Fibroblast of lung (primary cell): ENCODE results near the gene METRNL. TPM values are rescaled to one million over a fixed set of nuclear protein-coding genes. Genes with fewer than 3 reads are reported as not detected.
"Not testable (repeated sequence)": the region's sequence is repeated elsewhere in the genome, so short reads cannot be mapped to it uniquely, and the experiment has no call there.

Experiments
- DNase-seq, 2 donors: peaks; one replicate each; pipeline versions ENCODE4 v3.0.0 to v3.0.0-alpha.2; 2010; ENCODE audit warnings: low read depth in 2 of 2
- H2AFZ ChIP-seq: 2 replicates; pipeline ENCODE4 v1.5.1; 2012; ENCODE audit warnings: low read length, control low read depth, inconsistent platforms
- H3K27ac ChIP-seq: 2 replicates; pipeline ENCODE4 v1.5.1; 2011; ENCODE audit warnings: low read length, control low read depth; ENCODE audit not compliant: insufficient read depth
- H3K27me3 ChIP-seq: 2 replicates; pipeline ENCODE4 v1.5.1; 2011; ENCODE audit warnings: mild to moderate bottlenecking, low read length; ENCODE audit not compliant: control insufficient read depth, insufficient read depth
- H3K36me3 ChIP-seq: 2 replicates; pipeline ENCODE4 v1.5.1; 2011; ENCODE audit warnings: low read length; ENCODE audit not compliant: control insufficient read depth, insufficient read depth
- H3K4me1 ChIP-seq: 2 replicates; pipeline ENCODE4 v1.5.1; 2011; ENCODE audit warnings: low read length; ENCODE audit not compliant: control insufficient read depth, insufficient read depth; ENCODE audit errors: extremely low read depth
- H3K4me2 ChIP-seq: 2 replicates; pipeline ENCODE4 v1.5.1; 2011; ENCODE audit warnings: low read length, control low read depth; ENCODE audit not compliant: insufficient read depth; ENCODE audit errors: extremely low read depth
- H3K4me3 ChIP-seq, 4 experiments: fragments of 200-600 bp in 1 of 4; sonication (generic) in 1 of 4; replicated peaks in 1 of 4; 2 replicates each; pipeline ENCODE4 v1.5.1; 2011 to 2016; ENCODE audit warnings: low read length in 4 of 4, low read depth in 3 of 4, mild to moderate bottlenecking in 3 of 4, control low read depth in 2 of 4, inconsistent platforms in 1 of 4, mixed read lengths in 1 of 4; ENCODE audit not compliant: insufficient read depth in 1 of 4; ENCODE audit errors: control extremely low read depth in 1 of 4
- H3K79me2 ChIP-seq: 2 replicates; pipeline ENCODE4 v1.5.1; 2012; ENCODE audit warnings: mild to moderate bottlenecking, low read length, inconsistent platforms; ENCODE audit not compliant: control insufficient read depth, insufficient read depth
- H3K9ac ChIP-seq: 2 replicates; pipeline ENCODE4 v1.5.1; 2011; ENCODE audit warnings: mild to moderate bottlenecking, low read length, control low read depth; ENCODE audit not compliant: insufficient read depth
- H3K9me3 ChIP-seq: 2 replicates; pipeline ENCODE4 v1.5.1; 2012; ENCODE audit warnings: low read depth, low read length; ENCODE audit not compliant: control insufficient read depth, insufficient read depth
- H4K20me1 ChIP-seq: 2 replicates; pipeline ENCODE4 v1.5.1; 2011; ENCODE audit warnings: low read length; ENCODE audit not compliant: control insufficient read depth, insufficient read depth; ENCODE audit errors: extremely low read depth
- CTCF ChIP-seq, 2 donors: IDR thresholded peaks in 1 of 2; conservative IDR thresholded peaks in 1 of 2; 1 replicate in 1 of 2; 2 replicates in 1 of 2; pipeline ENCODE4 v1.5.1; 2011 to 2012; ENCODE audit warnings: low read length in 2 of 2, control low read depth in 1 of 2, inconsistent platforms in 1 of 2, low read depth in 1 of 2, mild to moderate bottlenecking in 1 of 2
- EZH2 ChIP-seq: IDR thresholded peaks from 2 replicates; pipeline ENCODE4 v1.5.1; 2012; ENCODE audit warnings: low read length, control low read depth, mild to moderate bottlenecking; ENCODE audit errors: missing control alignments
- polyA plus RNA-seq, 2 donors: library from polyadenylated mRNA; depleted of rRNA in 1 of 2; stranded (reverse) in 1 of 2; unstranded in 1 of 2; fragments of >200 nt; gene quantifications; 2 replicates each; pipeline ENCODE4 v1.2.1, GENCODE V29; 2011 to 2012; ENCODE audit warnings: missing spikeins in 1 of 2
- total RNA-seq: library from RNA; depleted of rRNA; stranded (reverse); fragments of >200 nt; gene quantifications from 2 replicates; pipeline ENCODE4 v1.2.1, GENCODE V29; 2014

The METRNL gene
- total and polyA plus RNA-seq, 2 donors (not counting 1 experiment from before 2014, with no cell fraction given) = 27.0 to 120 TPM

GRCh38 chr17:83047182-83047478, 32.3 kb upstream of the METRNL start:
- no peaks in the 10 kb centered on the region for H3K79me2 ChIP-seq
- H3K4me2 ChIP-seq = no peak overlapping the region
- no peaks in the 10 kb centered on the region for H3K27me3 ChIP-seq
- no peaks in the 10 kb centered on the region for H4K20me1 ChIP-seq
- H3K9ac ChIP-seq = no peak overlapping the region
- H3K36me3 ChIP-seq = no peaks in the 10 kb centered on the region
- H3K4me1 ChIP-seq = peaks cover 6% of the 10 kb centered on the region
- no peak overlapping the region for H2AFZ ChIP-seq
- no peak overlapping the region for H3K4me3 ChIP-seq
- H3K9me3 ChIP-seq = no peaks in the 10 kb centered on the region
- TF ChIP-seq EZH2 = no peak
- TF ChIP-seq CTCF (conservative IDR thresholded peaks at IDR 0.05 in 1 of 2, IDR thresholded peaks at IDR 0.05 in 1 of 2; ENCODE audit: low read depth in 1 of 2, low read length in 2 of 2) = no peak
- no peak overlapping the region for H3K27ac ChIP-seq
- DNase-seq = no peak

GRCh38 chr17:83047818-83048475, 31.5 kb upstream of the METRNL start:
- not testable (repeated sequence) for H3K79me2 ChIP-seq, H3K27me3 ChIP-seq, H3K4me3 ChIP-seq, H3K36me3 ChIP-seq, H4K20me1 ChIP-seq, H2AFZ ChIP-seq, DNase-seq, H3K4me2 ChIP-seq, H3K9ac ChIP-seq, H3K4me1 ChIP-seq, H3K9me3 ChIP-seq
- peak overlapping the region; percentile 59 for H3K27ac ChIP-seq

- Histone ChIP-seq H3K4me3 (peak overlapping the region; percentile 47 to 80 (median 68)), H3K4me2 (peak overlapping the region; percentile 92), H3K27ac (peak overlapping the region; percentile 72), H3K27me3 (no peaks in the 10 kb centered on the region), H3K4me1 (peaks cover 19% of the 10 kb centered on the region), H3K9me3 (no peaks in the 10 kb centered on the region), H3K9ac (peak overlapping the region; percentile 78), H3K36me3 (no peaks in the 10 kb centered on the region), H4K20me1 (no peaks in the 10 kb centered on the region), H3K79me2 (no peaks in the 10 kb centered on the region), H2AFZ (peak overlapping the region; percentile 89)
- DNase-seq = no peak
- TF ChIP-seq CTCF (conservative IDR thresholded peaks at IDR 0.05 in 1 of 2, IDR thresholded peaks at IDR 0.05 in 1 of 2; ENCODE audit: low read depth in 1 of 2, low read length in 2 of 2) (no peak), EZH2 (no peak)
These were observed 28.6 kb upstream of the METRNL start for GRCh38 chr17:83050651-83051395.
